ENCODE measurements around the gene MT1H. TPM values are rescaled to one million over a fixed set of nuclear protein-coding genes. Genes with fewer than 3 reads are reported as not detected.
A peak's percentile ranks its signal among the peaks of the same experiment; 100 is the strongest.

Gene MT1H
- total and polyA plus RNA-seq, 2 of the 13 experiments (the other 11 are each of a cell fraction or from before 2014, with no cell fraction given), result 0.60 TPM; not detected in 1

- TF ChIP-seq ZNF230 (CRISPR knock-in tag; IDR thresholded peaks at IDR 0.05) (no peak), YEATS4 (CRISPR knock-in tag; IDR thresholded peaks at IDR 0.05; ENCODE audit: borderline replicate concordance) (peak; percentile 78; the same call in 1 of the 2 replicates), SATB2 (CRISPR knock-in tag; IDR thresholded peaks at IDR 0.05) (no peak), KAT7 (CRISPR knock-in tag; IDR thresholded peaks at IDR 0.05; ENCODE audit: borderline replicate concordance) (peak; percentile 55; the same call in 1 of the 2 replicates), ZBTB46 (CRISPR knock-in tag; IDR thresholded peaks at IDR 0.05; ENCODE audit: borderline replicate concordance) (no peak), TRAFD1 (CRISPR knock-in tag; IDR thresholded peaks at IDR 0.05; ENCODE audit: borderline replicate concordance) (no peak), ZNF567 (CRISPR knock-in tag; IDR thresholded peaks at IDR 0.05; ENCODE audit: borderline replicate concordance) (no peak), ZNF142 (CRISPR knock-in tag; IDR thresholded peaks at IDR 0.05) (no peak), ZNF44 (CRISPR knock-in tag; IDR thresholded peaks at IDR 0.05) (no peak), E2F2 (CRISPR knock-in tag; IDR thresholded peaks at IDR 0.05; ENCODE audit: borderline replicate concordance) (peak; percentile 34; the same call in 1 of the 2 replicates)
- TF ChIP-seq, protein P1, sequence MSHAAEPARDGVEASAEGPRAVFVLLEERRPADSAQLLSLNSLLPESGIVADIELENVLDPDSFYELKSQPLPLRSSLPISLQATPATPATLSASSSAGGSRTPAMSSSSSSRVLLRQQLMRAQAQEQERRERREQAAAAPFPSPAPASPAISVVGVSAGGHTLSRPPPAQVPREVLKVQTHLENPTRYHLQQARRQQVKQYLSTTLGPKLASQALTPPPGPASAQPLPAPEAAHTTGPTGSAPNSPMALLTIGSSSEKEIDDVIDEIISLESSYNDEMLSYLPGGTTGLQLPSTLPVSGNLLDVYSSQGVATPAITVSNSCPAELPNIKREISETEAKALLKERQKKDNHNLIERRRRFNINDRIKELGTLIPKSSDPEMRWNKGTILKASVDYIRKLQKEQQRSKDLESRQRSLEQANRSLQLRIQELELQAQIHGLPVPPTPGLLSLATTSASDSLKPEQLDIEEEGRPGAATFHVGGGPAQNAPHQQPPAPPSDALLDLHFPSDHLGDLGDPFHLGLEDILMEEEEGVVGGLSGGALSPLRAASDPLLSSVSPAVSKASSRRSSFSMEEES (CRISPR knock-in tag; IDR thresholded peaks at IDR 0.05), result no peak
- TF ChIP-seq, protein P2, sequence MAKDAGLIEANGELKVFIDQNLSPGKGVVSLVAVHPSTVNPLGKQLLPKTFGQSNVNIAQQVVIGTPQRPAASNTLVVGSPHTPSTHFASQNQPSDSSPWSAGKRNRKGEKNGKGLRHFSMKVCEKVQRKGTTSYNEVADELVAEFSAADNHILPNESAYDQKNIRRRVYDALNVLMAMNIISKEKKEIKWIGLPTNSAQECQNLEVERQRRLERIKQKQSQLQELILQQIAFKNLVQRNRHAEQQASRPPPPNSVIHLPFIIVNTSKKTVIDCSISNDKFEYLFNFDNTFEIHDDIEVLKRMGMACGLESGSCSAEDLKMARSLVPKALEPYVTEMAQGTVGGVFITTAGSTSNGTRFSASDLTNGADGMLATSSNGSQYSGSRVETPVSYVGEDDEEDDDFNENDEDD (CRISPR knock-in tag; IDR thresholded peaks at IDR 0.05; ENCODE audit: borderline replicate concordance), result 0 out of 2 replicates have a peak, but pooled peaks have one; percentile 89
These were observed 11.9 kb upstream of the MT1H start, which contains the start of gene MT1F (continued) for GRCh38 chr16:56657555-56658326.

All from HepG2 (cell line).